Activated T-cell treated with anti-CD3 and anti-CD28 coated beads for 1 hour (primary cell): ENCODE measurements around the gene SYDE2.
A peak's percentile ranks its signal among the peaks of the same experiment; 100 is the strongest.
"Not testable (repeated sequence)": the region's sequence is repeated elsewhere in the genome, so short reads cannot be mapped to it uniquely, and the experiment has no call there.

Experiments
- DNase-seq: peaks from one replicate; pipeline ENCODE4 v3.0.0-alpha.2; 2020; ENCODE audit warnings: low read depth

The SYDE2 gene

GRCh38 chr1:85200463-85201339, at the start of gene SYDE2:
Gene SYDE2, minus strand, starts transcription at chr1:85201016. Its CDS starts 20 bp downstream, at chr1:85200996.
- peak; percentile 66 for DNase-seq

- not testable (repeated sequence) for DNase-seq
Observed at GRCh38 chr1:85249042-85249441, 48.2 kb upstream of the SYDE2 start.

GRCh38 chr1:85245891-85246290, 45.1 kb upstream of the SYDE2 start:
- no peak for DNase-seq

GRCh38 chr1:85245456-85245855, 44.6 kb upstream of the SYDE2 start:
- DNase-seq = no peak

GRCh38 chr1:85244271-85245061, 43.6 kb upstream of the SYDE2 start:
- no peak for DNase-seq

- DNase-seq = no peak
Observed at GRCh38 chr1:85243372-85243771, 42.6 kb upstream of the SYDE2 start.

- DNase-seq = no peak
Observed at GRCh38 chr1:85240643-85241042, 39.8 kb upstream of the SYDE2 start.

- no peak for DNase-seq
Observed at GRCh38 chr1:85240174-85240601, 39.4 kb upstream of the SYDE2 start.

- no peak for DNase-seq
Observed at GRCh38 chr1:85237613-85238012, 36.8 kb upstream of the SYDE2 start.

- DNase-seq = no peak
Observed at GRCh38 chr1:85230305-85230977, 29.6 kb upstream of the SYDE2 start.

GRCh38 chr1:85229574-85230097, 28.8 kb upstream of the SYDE2 start:
- no peak for DNase-seq

- DNase-seq = no peak
Observed at GRCh38 chr1:85228972-85229371, 28.2 kb upstream of the SYDE2 start.

GRCh38 chr1:85225624-85226380, 25.0 kb upstream of the SYDE2 start:
- DNase-seq = no peak

- no peak for DNase-seq
Observed at GRCh38 chr1:85224734-85225623, 24.2 kb upstream of the SYDE2 start.

- no peak for DNase-seq
Observed at GRCh38 chr1:85224295-85224694, 23.5 kb upstream of the SYDE2 start.

- DNase-seq = no peak
Observed at GRCh38 chr1:85223334-85223733, 22.5 kb upstream of the SYDE2 start.

GRCh38 chr1:85220756-85221201, 20.0 kb upstream of the SYDE2 start:
- DNase-seq = no peak

- DNase-seq = no peak
Observed at GRCh38 chr1:85219853-85220610, 19.2 kb upstream of the SYDE2 start.

GRCh38 chr1:85216697-85217096, 15.9 kb upstream of the SYDE2 start:
- no peak for DNase-seq

- no peak for DNase-seq
Observed at GRCh38 chr1:85214654-85215053, 13.8 kb upstream of the SYDE2 start.
